Myocyte (in vitro differentiated cells): ENCODE results near the gene CLCN1. TPM values are rescaled to one million over a fixed set of nuclear protein-coding genes. Genes with fewer than 3 reads are reported as not detected.

Experiments
- DNase-seq: peaks from one replicate; pipeline ENCODE4 v3.0.0-alpha.2; 2012; ENCODE audit warnings: low read depth
- microRNA-seq: library from miRNA; unstranded; fragments of <30 nt; microRNA quantifications from one replicate; pipeline ENCODE4, GENCODE V29; 2016
- total RNA-seq: library from RNA; depleted of rRNA; stranded (reverse); fragments of >200 nt; gene quantifications from 2 replicates; pipeline ENCODE4 v1.2.3, GENCODE V29; 2014

Gene CLCN1
- total RNA-seq, 1 donor from 2014 or later = not detected

GRCh38 chr7:143395187-143396149 lies 79.6 kb downstream of the CLCN1 start:
- no peak for DNase-seq

GRCh38 chr7:143396182-143396581 lies 80.3 kb downstream of the CLCN1 start:
- DNase-seq = no peak

- DNase-seq = no peak
Measured at GRCh38 chr7:143396625-143397556, 81.0 kb downstream of the CLCN1 start.

GRCh38 chr7:143397710-143398530 lies 82.0 kb downstream of the CLCN1 start:
- DNase-seq = no peak

- DNase-seq = no peak
Measured at GRCh38 chr7:143398616-143399015, 82.7 kb downstream of the CLCN1 start.

GRCh38 chr7:143399151-143399550 lies 83.2 kb downstream of the CLCN1 start:
- no peak for DNase-seq

GRCh38 chr7:143399642-143400041 lies 83.7 kb downstream of the CLCN1 start:
- no peak for DNase-seq

- no peak for DNase-seq
Measured at GRCh38 chr7:143401265-143401664, 85.4 kb downstream of the CLCN1 start.

Small RNA genes lying within 50 kb of the gene (microRNA-seq; reads per million reads assigned to microRNA genes)
- gene MIR6892 = not detected

Other genes starting within 250 kb of the CLCN1 start
- gene PIP, start 184.0 kb upstream of the CLCN1 start, total RNA-seq = not detected in 2 replicates
- not detected in 2 replicates for gene TAS2R39, start 132.7 kb upstream of the CLCN1 start, total RNA-seq
- gene TAS2R40, start 94.1 kb upstream of the CLCN1 start, total RNA-seq = not detected in 2 replicates
- 162 and 208 TPM in 2 replicates for gene GSTK1, start 52.7 kb upstream of the CLCN1 start, total RNA-seq
- gene TMEM139, start 31.2 kb upstream of the CLCN1 start, total RNA-seq = 0.29 TPM in 1 of 2 replicates, not detected in the other
- 6.0 and 8.8 TPM in 2 replicates for gene CASP2, start 27.8 kb upstream of the CLCN1 start, total RNA-seq
- gene FAM131B, start 46.6 kb downstream of the CLCN1 start, total RNA-seq = 1.1 and 1.5 TPM in 2 replicates
- gene ZYX, start 65.2 kb downstream of the CLCN1 start, total RNA-seq = 80.1 and 82.6 TPM in 2 replicates
- not detected in 2 replicates for gene EPHA1, start 92.7 kb downstream of the CLCN1 start, total RNA-seq
- not detected in 2 replicates for gene TAS2R60, start 127.3 kb downstream of the CLCN1 start, total RNA-seq
- gene TAS2R41, start 161.8 kb downstream of the CLCN1 start, total RNA-seq = not detected in 2 replicates